Measurements from ENCODE around the gene KRABD2.

The KRABD2 gene

DNA sequence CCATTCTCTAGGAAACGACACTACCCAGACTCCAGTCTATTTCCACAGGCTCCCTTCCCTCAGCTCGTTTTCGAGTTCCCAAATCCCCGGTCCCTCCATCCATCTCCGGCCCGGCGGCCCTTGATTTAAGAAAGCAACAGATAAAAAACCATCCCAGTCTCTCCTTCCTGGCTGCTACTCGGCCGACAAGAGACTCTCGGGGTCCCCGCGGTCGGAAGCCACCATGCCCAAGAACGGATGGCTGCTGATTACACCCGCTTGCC is 6.3 kb upstream of the KRABD2 start (continued):
- TF ChIP-seq, protein P1, sequence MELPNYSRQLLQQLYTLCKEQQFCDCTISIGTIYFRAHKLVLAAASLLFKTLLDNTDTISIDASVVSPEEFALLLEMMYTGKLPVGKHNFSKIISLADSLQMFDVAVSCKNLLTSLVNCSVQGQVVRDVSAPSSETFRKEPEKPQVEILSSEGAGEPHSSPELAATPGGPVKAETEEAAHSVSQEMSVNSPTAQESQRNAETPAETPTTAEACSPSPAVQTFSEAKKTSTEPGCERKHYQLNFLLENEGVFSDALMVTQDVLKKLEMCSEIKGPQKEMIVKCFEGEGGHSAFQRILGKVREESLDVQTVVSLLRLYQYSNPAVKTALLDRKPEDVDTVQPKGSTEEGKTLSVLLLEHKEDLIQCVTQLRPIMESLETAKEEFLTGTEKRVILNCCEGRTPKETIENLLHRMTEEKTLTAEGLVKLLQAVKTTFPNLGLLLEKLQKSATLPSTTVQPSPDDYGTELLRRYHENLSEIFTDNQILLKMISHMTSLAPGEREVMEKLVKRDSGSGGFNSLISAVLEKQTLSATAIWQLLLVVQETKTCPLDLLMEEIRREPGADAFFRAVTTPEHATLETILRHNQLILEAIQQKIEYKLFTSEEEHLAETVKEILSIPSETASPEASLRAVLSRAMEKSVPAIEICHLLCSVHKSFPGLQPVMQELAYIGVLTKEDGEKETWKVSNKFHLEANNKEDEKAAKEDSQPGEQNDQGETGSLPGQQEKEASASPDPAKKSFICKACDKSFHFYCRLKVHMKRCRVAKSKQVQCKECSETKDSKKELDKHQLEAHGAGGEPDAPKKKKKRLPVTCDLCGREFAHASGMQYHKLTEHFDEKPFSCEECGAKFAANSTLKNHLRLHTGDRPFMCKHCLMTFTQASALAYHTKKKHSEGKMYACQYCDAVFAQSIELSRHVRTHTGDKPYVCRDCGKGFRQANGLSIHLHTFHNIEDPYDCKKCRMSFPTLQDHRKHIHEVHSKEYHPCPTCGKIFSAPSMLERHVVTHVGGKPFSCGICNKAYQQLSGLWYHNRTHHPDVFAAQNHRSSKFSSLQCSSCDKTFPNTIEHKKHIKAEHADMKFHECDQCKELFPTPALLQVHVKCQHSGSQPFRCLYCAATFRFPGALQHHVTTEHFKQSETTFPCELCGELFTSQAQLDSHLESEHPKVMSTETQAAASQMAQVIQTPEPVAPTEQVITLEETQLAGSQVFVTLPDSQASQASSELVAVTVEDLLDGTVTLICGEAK (IDR thresholded peaks at IDR 0.05; ENCODE audit: borderline replicate concordance), result no peak
- TF ChIP-seq BCL11A (IDR thresholded peaks at IDR 0.05; ENCODE audit: low read depth, low read length), result no peak
- 0 out of 2 replicates have a peak, but pooled peaks have one; percentile 65 for TF ChIP-seq SIN3A (IDR thresholded peaks at IDR 0.05; ENCODE audit: low read depth, low read length)
- TF ChIP-seq TCF12 (IDR thresholded peaks at IDR 0.05; ENCODE audit: low read depth, low read length), result no peak
- TF ChIP-seq CBX3 (IDR thresholded peaks at IDR 0.05; ENCODE audit: borderline replicate concordance, low read depth), result no peak
- no peak for TF ChIP-seq RFX5 (IDR thresholded peaks at IDR 0.05; ENCODE audit: low read depth, low read length)
- TF ChIP-seq, protein P2, sequence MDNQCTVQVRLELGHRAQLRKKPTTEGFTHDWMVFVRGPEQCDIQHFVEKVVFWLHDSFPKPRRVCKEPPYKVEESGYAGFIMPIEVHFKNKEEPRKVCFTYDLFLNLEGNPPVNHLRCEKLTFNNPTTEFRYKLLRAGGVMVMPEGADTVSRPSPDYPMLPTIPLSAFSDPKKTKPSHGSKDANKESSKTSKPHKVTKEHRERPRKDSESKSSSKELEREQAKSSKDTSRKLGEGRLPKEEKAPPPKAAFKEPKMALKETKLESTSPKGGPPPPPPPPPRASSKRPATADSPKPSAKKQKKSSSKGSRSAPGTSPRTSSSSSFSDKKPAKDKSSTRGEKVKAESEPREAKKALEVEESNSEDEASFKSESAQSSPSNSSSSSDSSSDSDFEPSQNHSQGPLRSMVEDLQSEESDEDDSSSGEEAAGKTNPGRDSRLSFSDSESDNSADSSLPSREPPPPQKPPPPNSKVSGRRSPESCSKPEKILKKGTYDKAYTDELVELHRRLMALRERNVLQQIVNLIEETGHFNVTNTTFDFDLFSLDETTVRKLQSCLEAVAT (IDR thresholded peaks at IDR 0.05), result peak; percentile 86
- TF ChIP-seq ZZZ3 (IDR thresholded peaks at IDR 0.05; ENCODE audit: control insufficient read depth, insufficient read length, low read depth), result no peak
- TF ChIP-seq STAT3 (IDR thresholded peaks at IDR 0.05; ENCODE audit: low read depth, low read length), result no peak
- TF ChIP-seq LARP7 (IDR thresholded peaks at IDR 0.05), result no peak
- no peak for TF ChIP-seq NRF1 (conservative IDR thresholded peaks at IDR 0.05; ENCODE audit: low read depth, low read length)
- TF ChIP-seq, protein P3, sequence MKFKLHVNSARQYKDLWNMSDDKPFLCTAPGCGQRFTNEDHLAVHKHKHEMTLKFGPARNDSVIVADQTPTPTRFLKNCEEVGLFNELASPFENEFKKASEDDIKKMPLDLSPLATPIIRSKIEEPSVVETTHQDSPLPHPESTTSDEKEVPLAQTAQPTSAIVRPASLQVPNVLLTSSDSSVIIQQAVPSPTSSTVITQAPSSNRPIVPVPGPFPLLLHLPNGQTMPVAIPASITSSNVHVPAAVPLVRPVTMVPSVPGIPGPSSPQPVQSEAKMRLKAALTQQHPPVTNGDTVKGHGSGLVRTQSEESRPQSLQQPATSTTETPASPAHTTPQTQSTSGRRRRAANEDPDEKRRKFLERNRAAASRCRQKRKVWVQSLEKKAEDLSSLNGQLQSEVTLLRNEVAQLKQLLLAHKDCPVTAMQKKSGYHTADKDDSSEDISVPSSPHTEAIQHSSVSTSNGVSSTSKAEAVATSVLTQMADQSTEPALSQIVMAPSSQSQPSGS (IDR thresholded peaks at IDR 0.05; ENCODE audit: low read length), result no peak; the same call in 1 of the 2 replicates
- no peak for TF ChIP-seq ZSCAN29 (IDR thresholded peaks at IDR 0.05)
- TF ChIP-seq, protein P4, sequence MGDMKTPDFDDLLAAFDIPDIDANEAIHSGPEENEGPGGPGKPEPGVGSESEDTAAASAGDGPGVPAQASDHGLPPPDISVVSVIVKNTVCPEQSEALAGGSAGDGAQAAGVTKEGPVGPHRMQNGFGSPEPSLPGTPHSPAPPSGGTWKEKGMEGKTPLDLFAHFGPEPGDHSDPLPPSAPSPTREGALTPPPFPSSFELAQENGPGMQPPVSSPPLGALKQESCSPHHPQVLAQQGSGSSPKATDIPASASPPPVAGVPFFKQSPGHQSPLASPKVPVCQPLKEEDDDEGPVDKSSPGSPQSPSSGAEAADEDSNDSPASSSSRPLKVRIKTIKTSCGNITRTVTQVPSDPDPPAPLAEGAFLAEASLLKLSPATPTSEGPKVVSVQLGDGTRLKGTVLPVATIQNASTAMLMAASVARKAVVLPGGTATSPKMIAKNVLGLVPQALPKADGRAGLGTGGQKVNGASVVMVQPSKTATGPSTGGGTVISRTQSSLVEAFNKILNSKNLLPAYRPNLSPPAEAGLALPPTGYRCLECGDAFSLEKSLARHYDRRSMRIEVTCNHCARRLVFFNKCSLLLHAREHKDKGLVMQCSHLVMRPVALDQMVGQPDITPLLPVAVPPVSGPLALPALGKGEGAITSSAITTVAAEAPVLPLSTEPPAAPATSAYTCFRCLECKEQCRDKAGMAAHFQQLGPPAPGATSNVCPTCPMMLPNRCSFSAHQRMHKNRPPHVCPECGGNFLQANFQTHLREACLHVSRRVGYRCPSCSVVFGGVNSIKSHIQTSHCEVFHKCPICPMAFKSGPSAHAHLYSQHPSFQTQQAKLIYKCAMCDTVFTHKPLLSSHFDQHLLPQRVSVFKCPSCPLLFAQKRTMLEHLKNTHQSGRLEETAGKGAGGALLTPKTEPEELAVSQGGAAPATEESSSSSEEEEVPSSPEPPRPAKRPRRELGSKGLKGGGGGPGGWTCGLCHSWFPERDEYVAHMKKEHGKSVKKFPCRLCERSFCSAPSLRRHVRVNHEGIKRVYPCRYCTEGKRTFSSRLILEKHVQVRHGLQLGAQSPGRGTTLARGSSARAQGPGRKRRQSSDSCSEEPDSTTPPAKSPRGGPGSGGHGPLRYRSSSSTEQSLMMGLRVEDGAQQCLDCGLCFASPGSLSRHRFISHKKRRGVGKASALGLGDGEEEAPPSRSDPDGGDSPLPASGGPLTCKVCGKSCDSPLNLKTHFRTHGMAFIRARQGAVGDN (IDR thresholded peaks at IDR 0.05), result peak; percentile 13; the same call in 1 of the 2 replicates
- TF ChIP-seq CREM (IDR thresholded peaks at IDR 0.05; ENCODE audit: low read depth), result no peak
- TF ChIP-seq, protein P5, sequence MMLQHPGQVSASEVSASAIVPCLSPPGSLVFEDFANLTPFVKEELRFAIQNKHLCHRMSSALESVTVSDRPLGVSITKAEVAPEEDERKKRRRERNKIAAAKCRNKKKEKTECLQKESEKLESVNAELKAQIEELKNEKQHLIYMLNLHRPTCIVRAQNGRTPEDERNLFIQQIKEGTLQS (IDR thresholded peaks at IDR 0.05; ENCODE audit: borderline replicate concordance, extremely low read depth, low read depth, low read length), result no peak
- TF ChIP-seq MEF2B (IDR thresholded peaks at IDR 0.05; ENCODE audit: partially characterized antibody, poor library complexity, severe bottlenecking), result no peak
- no peak for TF ChIP-seq SUPT20H (IDR thresholded peaks at IDR 0.05; ENCODE audit: borderline replicate concordance, control insufficient read depth, low read depth, low read length)
- no peak for TF ChIP-seq MXI1 (IDR thresholded peaks at IDR 0.05; ENCODE audit: low read depth, low read length)
- TF ChIP-seq ZNF384 (IDR thresholded peaks at IDR 0.05; ENCODE audit: borderline replicate concordance, low read depth, low read length), result no peak
- TF ChIP-seq SPI1 (IDR thresholded peaks at IDR 0.05; ENCODE audit: borderline replicate concordance, insufficient read depth, low read depth, low read length), result no peak

All from GM12878 (cell line).